WTC11 (cell line): ENCODE measurements around the gene GAPDHS. TPM values are rescaled to one million over a fixed set of nuclear protein-coding genes. Genes with fewer than 3 reads are reported as not detected.

Source experiments
- ATF3 ChIP-seq: sonication (generic); formaldehyde crosslinking; conservative IDR thresholded peaks from 2 replicates; pipeline ENCODE4 v1.8.1; 2022; ENCODE audit warnings: mild to moderate bottlenecking, missing genetic modification reagents
- CREB1 ChIP-seq: sonication (generic); formaldehyde crosslinking; IDR thresholded peaks from 2 replicates; pipeline ENCODE4 v1.8.0; 2023; ENCODE audit warnings: mild to moderate bottlenecking, missing genetic modification reagents
- ELF4 ChIP-seq: sonication (generic); formaldehyde crosslinking; IDR thresholded peaks from 2 replicates; pipeline ENCODE4 v1.8.1; 2022; ENCODE audit warnings: low read depth, mild to moderate bottlenecking, moderate library complexity, missing genetic modification reagents
- EMX1 ChIP-seq: fragments of 250-450 bp; sonication (Bioruptor Pico); IDR thresholded peaks from 2 replicates; pipeline ENCODE4 v1.8.0; 2021; ENCODE audit warnings: mild to moderate bottlenecking
- ETV6 ChIP-seq: sonication (generic); formaldehyde crosslinking; IDR thresholded peaks from 2 replicates; pipeline ENCODE4 v1.8.1; 2022; ENCODE audit warnings: mild to moderate bottlenecking, missing genetic modification reagents
- FOXJ3 ChIP-seq: sonication (generic); formaldehyde crosslinking; IDR thresholded peaks from 2 replicates; pipeline ENCODE4 v1.9.0; 2021; ENCODE audit warnings: missing genetic modification reagents, mild to moderate bottlenecking, borderline replicate concordance
- GRHL2 ChIP-seq: fragments of 250-450 bp; sonication (Bioruptor Pico); IDR thresholded peaks from 2 replicates; pipeline ENCODE4 v1.8.0; 2022; ENCODE audit warnings: mild to moderate bottlenecking, moderate library complexity; ENCODE audit not compliant: insufficient replicate concordance, severe bottlenecking
- KAT7 ChIP-seq: sonication (generic); formaldehyde crosslinking; IDR thresholded peaks from 2 replicates; pipeline ENCODE4 v1.8.1; 2023; ENCODE audit warnings: missing genetic modification reagents, mild to moderate bottlenecking, borderline replicate concordance
- MLX ChIP-seq: sonication (generic); formaldehyde crosslinking; IDR thresholded peaks from 2 replicates; pipeline ENCODE4 v1.8.1; 2023; ENCODE audit warnings: mild to moderate bottlenecking, missing genetic modification reagents, moderate library complexity
- MYBL2 ChIP-seq: sonication (generic); formaldehyde crosslinking; IDR thresholded peaks from 2 replicates; pipeline ENCODE4 v1.8.1; 2023; ENCODE audit warnings: mild to moderate bottlenecking, moderate library complexity, missing genetic modification reagents
- OVOL2 ChIP-seq: fragments of 250-450 bp; sonication (Bioruptor Pico); IDR thresholded peaks from 2 replicates; pipeline ENCODE4 v1.9.0; 2021; ENCODE audit warnings: mild to moderate bottlenecking, borderline replicate concordance
- RORB ChIP-seq: fragments of 250-450 bp; sonication (Bioruptor Pico); IDR thresholded peaks from 2 replicates; pipeline ENCODE4 v1.9.0; 2021; ENCODE audit warnings: mild to moderate bottlenecking
- SMAD4 ChIP-seq: sonication (generic); formaldehyde crosslinking; IDR thresholded peaks from 2 replicates; pipeline ENCODE4 v1.8.0; 2022; ENCODE audit warnings: mild to moderate bottlenecking, missing genetic modification reagents
- STAT6 ChIP-seq: sonication (generic); formaldehyde crosslinking; conservative IDR thresholded peaks from 2 replicates; pipeline ENCODE4 v1.8.1; 2023; ENCODE audit warnings: mild to moderate bottlenecking, low read depth, missing genetic modification reagents, moderate library complexity
- TCF7 ChIP-seq: sonication (generic); formaldehyde crosslinking; IDR thresholded peaks from 2 replicates; pipeline ENCODE4 v1.8.0; 2022; ENCODE audit warnings: mild to moderate bottlenecking, low read depth, missing genetic modification reagents, moderate library complexity
- TEAD1 ChIP-seq: sonication (generic); formaldehyde crosslinking; IDR thresholded peaks from 2 replicates; pipeline ENCODE4 v1.8.0; 2022; ENCODE audit warnings: mild to moderate bottlenecking, missing genetic modification reagents
- ZBTB43 ChIP-seq: sonication (generic); formaldehyde crosslinking; IDR thresholded peaks from 2 replicates; pipeline ENCODE4 v1.8.1; 2023; ENCODE audit warnings: mild to moderate bottlenecking, missing genetic modification reagents
- ZNF121 ChIP-seq: sonication (generic); formaldehyde crosslinking; IDR thresholded peaks from 2 replicates; pipeline ENCODE4 v1.8.0; 2023; ENCODE audit warnings: missing genetic modification reagents
- ZNF263 ChIP-seq: sonication (generic); formaldehyde crosslinking; IDR thresholded peaks from 2 replicates; pipeline ENCODE4 v1.8.1; 2022; ENCODE audit warnings: low read depth, mild to moderate bottlenecking, moderate library complexity, missing genetic modification reagents
- total RNA-seq: library from RNA; stranded (reverse); gene quantifications from 3 replicates; pipeline ENCODE4 v1.2.3, GENCODE V29; 2021
- TF ChIP-seq, protein P1 (sequence below): sonication (generic); formaldehyde crosslinking; IDR thresholded peaks from 2 replicates; pipeline ENCODE4 v1.8.1; 2023; ENCODE audit warnings: mild to moderate bottlenecking, missing genetic modification reagents
- TF ChIP-seq, protein P2 (sequence below): sonication (generic); formaldehyde crosslinking; IDR thresholded peaks from 2 replicates; pipeline ENCODE4 v1.8.0; 2023; ENCODE audit warnings: mild to moderate bottlenecking, missing genetic modification reagents
- TF ChIP-seq, protein P3 (sequence below): sonication (generic); formaldehyde crosslinking; IDR thresholded peaks from 2 replicates; pipeline ENCODE4 v1.8.0; 2023; ENCODE audit warnings: missing genetic modification reagents
- TF ChIP-seq, protein P4 (sequence below): sonication (generic); formaldehyde crosslinking; IDR thresholded peaks from 2 replicates; pipeline ENCODE4 v1.8.0; 2022; ENCODE audit warnings: mild to moderate bottlenecking, missing genetic modification reagents
- TF ChIP-seq, protein P5 (sequence below): fragments of 250-450 bp; sonication (Bioruptor Pico); conservative IDR thresholded peaks from 2 replicates; pipeline ENCODE4 v1.9.0; 2021; ENCODE audit warnings: mild to moderate bottlenecking

GAPDHS gene
- total RNA-seq, 1 experiment from 2014 or later, result 0.20 TPM

DNA sequence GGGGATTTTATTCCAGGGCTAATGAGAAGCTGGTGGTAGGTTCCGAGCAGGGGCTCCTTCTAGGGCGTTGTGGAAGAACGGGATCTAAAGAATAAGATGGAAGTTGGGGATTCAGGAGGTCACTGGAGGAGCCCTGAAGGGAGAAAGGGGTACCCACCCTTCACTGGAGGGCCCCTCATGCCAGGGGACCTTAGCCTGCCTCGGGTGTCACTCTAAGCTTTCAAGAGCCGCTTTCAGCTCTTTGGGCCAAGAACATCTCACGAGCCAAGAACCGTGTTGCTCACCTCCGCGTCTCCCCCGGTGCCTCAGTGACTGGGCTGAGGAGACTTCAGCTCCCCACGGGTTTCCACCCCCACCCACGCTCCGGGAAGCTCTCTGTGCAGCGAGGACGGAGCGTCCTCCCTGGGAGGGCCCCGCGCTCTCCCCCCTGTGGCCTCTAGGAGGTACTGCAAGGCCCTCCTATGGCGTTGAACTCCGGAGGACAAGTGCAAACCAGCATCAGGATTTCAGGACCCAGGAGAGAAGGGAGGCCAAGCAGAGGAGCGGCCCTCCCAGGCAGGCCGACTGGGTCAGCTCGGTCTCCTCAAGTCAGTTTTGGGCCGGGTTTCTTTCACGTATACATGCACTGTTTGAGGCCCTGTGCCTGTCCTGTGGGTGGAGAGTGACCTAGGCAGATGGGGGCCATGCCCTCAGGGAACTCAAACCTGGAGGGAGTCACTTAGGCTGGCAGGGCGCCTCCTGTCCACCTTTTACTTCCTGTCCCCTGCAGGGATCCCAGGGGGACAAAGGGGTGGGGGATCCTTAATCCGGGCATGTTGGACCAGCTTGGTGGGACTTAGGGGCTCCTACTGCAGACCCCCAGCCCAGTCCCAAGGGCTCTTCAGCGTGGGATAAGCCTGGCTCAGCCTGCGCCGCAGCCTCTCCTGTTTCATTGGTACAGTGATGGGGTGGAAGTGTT lies 37.9 kb upstream of the GAPDHS start (continued):
- TF ChIP-seq ZBTB43 (CRISPR knock-in tag) (no peak), GRHL2 (CRISPR knock-in tag) (no peak), MLX (CRISPR knock-in tag) (no peak), ZNF121 (no peak), ELF4 (no peak), SMAD4 (CRISPR knock-in tag) (no peak), KAT7 (no peak), OVOL2 (CRISPR knock-in tag) (no peak), STAT6 (CRISPR knock-in tag) (no peak), CREB1 (no peak), TEAD1 (CRISPR knock-in tag) (no peak), TCF7 (CRISPR knock-in tag) (no peak), ZNF263 (no peak), ETV6 (no peak; the same call in 1 of the 2 replicates), RORB (no peak), ATF3 (no peak), MYBL2 (CRISPR knock-in tag) (no peak), EMX1 (no peak), FOXJ3 (no peak)
- TF ChIP-seq, protein P1, sequence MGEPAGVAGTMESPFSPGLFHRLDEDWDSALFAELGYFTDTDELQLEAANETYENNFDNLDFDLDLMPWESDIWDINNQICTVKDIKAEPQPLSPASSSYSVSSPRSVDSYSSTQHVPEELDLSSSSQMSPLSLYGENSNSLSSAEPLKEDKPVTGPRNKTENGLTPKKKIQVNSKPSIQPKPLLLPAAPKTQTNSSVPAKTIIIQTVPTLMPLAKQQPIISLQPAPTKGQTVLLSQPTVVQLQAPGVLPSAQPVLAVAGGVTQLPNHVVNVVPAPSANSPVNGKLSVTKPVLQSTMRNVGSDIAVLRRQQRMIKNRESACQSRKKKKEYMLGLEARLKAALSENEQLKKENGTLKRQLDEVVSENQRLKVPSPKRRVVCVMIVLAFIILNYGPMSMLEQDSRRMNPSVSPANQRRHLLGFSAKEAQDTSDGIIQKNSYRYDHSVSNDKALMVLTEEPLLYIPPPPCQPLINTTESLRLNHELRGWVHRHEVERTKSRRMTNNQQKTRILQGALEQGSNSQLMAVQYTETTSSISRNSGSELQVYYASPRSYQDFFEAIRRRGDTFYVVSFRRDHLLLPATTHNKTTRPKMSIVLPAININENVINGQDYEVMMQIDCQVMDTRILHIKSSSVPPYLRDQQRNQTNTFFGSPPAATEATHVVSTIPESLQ (CRISPR knock-in tag), result no peak
- TF ChIP-seq, protein P2, sequence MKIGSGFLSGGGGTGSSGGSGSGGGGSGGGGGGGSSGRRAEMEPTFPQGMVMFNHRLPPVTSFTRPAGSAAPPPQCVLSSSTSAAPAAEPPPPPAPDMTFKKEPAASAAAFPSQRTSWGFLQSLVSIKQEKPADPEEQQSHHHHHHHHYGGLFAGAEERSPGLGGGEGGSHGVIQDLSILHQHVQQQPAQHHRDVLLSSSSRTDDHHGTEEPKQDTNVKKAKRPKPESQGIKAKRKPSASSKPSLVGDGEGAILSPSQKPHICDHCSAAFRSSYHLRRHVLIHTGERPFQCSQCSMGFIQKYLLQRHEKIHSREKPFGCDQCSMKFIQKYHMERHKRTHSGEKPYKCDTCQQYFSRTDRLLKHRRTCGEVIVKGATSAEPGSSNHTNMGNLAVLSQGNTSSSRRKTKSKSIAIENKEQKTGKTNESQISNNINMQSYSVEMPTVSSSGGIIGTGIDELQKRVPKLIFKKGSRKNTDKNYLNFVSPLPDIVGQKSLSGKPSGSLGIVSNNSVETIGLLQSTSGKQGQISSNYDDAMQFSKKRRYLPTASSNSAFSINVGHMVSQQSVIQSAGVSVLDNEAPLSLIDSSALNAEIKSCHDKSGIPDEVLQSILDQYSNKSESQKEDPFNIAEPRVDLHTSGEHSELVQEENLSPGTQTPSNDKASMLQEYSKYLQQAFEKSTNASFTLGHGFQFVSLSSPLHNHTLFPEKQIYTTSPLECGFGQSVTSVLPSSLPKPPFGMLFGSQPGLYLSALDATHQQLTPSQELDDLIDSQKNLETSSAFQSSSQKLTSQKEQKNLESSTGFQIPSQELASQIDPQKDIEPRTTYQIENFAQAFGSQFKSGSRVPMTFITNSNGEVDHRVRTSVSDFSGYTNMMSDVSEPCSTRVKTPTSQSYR, result no peak
- TF ChIP-seq, protein P3, sequence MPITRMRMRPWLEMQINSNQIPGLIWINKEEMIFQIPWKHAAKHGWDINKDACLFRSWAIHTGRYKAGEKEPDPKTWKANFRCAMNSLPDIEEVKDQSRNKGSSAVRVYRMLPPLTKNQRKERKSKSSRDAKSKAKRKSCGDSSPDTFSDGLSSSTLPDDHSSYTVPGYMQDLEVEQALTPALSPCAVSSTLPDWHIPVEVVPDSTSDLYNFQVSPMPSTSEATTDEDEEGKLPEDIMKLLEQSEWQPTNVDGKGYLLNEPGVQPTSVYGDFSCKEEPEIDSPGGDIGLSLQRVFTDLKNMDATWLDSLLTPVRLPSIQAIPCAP (CRISPR knock-in tag), result no peak
- TF ChIP-seq, protein P4, sequence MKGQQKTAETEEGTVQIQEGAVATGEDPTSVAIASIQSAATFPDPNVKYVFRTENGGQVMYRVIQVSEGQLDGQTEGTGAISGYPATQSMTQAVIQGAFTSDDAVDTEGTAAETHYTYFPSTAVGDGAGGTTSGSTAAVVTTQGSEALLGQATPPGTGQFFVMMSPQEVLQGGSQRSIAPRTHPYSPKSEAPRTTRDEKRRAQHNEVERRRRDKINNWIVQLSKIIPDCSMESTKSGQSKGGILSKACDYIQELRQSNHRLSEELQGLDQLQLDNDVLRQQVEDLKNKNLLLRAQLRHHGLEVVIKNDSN, result 0 out of 2 replicates have a peak, but pooled peaks have one; percentile 8
- TF ChIP-seq, protein P5, sequence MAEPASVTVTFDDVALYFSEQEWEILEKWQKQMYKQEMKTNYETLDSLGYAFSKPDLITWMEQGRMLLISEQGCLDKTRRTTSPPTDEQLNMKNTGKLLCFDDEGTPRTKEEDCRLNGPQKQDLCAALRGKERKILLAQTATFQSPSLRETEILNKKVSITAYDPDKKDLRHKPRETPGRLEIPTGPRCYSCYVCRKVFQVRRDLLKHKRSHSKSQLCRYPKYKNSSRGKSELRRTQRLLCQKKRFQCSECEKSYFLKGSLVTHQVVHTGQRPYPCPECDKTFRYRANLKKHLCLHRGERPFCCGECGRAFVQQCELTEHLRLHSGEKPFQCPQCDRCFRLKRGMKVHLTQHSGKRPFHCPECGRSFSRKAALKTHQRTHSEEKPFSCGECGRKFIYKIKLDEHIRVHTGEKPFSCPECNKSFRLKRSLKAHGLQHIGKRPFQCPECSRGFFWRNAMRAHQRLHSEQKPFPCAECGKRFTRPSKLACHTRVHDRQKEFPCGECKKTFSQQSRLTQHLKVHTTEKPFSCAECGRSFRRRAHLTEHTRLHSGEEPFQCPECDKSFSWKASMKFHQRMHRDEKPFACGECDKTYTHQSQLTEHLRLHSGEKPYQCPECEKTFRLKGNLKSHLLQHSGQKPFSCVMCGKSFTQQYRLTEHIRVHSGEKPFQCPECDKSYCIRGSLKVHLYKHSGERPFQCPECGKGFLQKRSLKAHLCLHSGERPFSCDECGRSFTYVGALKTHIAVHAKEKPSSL (CRISPR knock-in tag), result no peak
